PC-3 (cell line): Measurements from ENCODE around the gene SH3RF3. TPM values are rescaled to one million over a fixed set of nuclear protein-coding genes. Genes with fewer than 3 reads are reported as not detected.

Source experiments
- ATAC-seq: fragments of 200-7000 bp; cut with Tn5 transposase; 2 replicates; pipeline ENCODE4 v1.9.1; 2020; ENCODE audit warnings: mild to moderate bottlenecking, moderate library complexity
- BruUV-seq: library from RNA; stranded (reverse); fragments of 400-500 nt; replicated peaks from 2 replicates; lab custom pipeline; 2021; lab: Mats Ljungman, UMichigan
- CTCF ChIA-PET: fragments of 300-600 bp; sonication (Branson Sonifier 250); formaldehyde crosslinking; loops from one replicate; lab custom pipeline; 2022; ENCODE audit warnings: antibody characterized with exemption; lab: Charles Lee
- POLR2A ChIA-PET: fragments of 300-600 bp; sonication (Branson Sonifier 250); formaldehyde crosslinking; loops from one replicate; lab custom pipeline; 2022; ENCODE audit warnings: antibody characterized with exemption; ENCODE audit not compliant: unreplicated experiment; lab: Charles Lee
- DNase-seq: peaks from one replicate; pipeline ENCODE4 v3.0.0-alpha.2; 2015
- H2AFZ ChIP-seq: fragments of 300-600 bp; sonication (generic); 2 replicates; pipeline ENCODE4 v1.6.0; 2016; ENCODE audit warnings: antibody characterized with exemption, low read length
- H3F3A ChIP-seq: fragments of 300-600 bp; sonication (generic); one replicate; pipeline ENCODE4 v1.6.0; 2017; ENCODE audit warnings: antibody characterized with exemption, low read length, control low read depth, mild to moderate bottlenecking; ENCODE audit not compliant: unreplicated experiment
- H3K27ac ChIP-seq: fragments of 300-600 bp; sonication (generic); 2 replicates; pipeline ENCODE4 v1.5.1; 2016; ENCODE audit warnings: mild to moderate bottlenecking, low read length
- H3K27me3 ChIP-seq: fragments of 300-600 bp; sonication (generic); 2 replicates; pipeline ENCODE4 v1.6.1; 2016; ENCODE audit warnings: low read length, mixed read lengths
- H3K36me3 ChIP-seq: fragments of 300-600 bp; sonication (generic); 2 replicates; pipeline ENCODE4 v1.6.1; 2016; ENCODE audit warnings: low read depth, mixed run types, low read length, mixed read lengths
- H3K4me1 ChIP-seq: fragments of 300-600 bp; sonication (generic); 2 replicates; pipeline ENCODE4 v1.5.1; 2016; ENCODE audit warnings: low read length; ENCODE audit not compliant: insufficient read depth
- H3K4me2 ChIP-seq: fragments of 300-600 bp; sonication (generic); 2 replicates; pipeline ENCODE4 v1.6.0; 2016; ENCODE audit warnings: low read length
- H3K4me3 ChIP-seq: fragments of 300-600 bp; sonication (generic); 2 replicates; pipeline ENCODE4 v1.5.1; 2016; ENCODE audit warnings: mild to moderate bottlenecking, low read length, mixed read lengths
- H3K79me2 ChIP-seq: fragments of 300-600 bp; sonication (generic); 2 replicates; pipeline ENCODE4 v1.6.1; 2017; ENCODE audit warnings: low read length, mixed read lengths
- H3K9ac ChIP-seq: fragments of 300-600 bp; sonication (generic); 2 replicates; pipeline ENCODE4 v1.6.0; 2016; ENCODE audit warnings: mild to moderate bottlenecking, low read length
- H3K9me2 ChIP-seq: fragments of 300-600 bp; sonication (generic); replicated peaks from 2 replicates; pipeline ENCODE4 v1.6.1; 2016; ENCODE audit warnings: mixed run types, low read length, mixed read lengths
- H3K9me3 ChIP-seq: fragments of 300-600 bp; sonication (generic); 2 replicates; pipeline ENCODE4 v1.6.1; 2016; ENCODE audit warnings: low read length, mixed read lengths
- H4K20me1 ChIP-seq: fragments of 300-600 bp; sonication (generic); 2 replicates; pipeline ENCODE4 v1.6.1; 2016; ENCODE audit warnings: low read length, mixed read lengths
- EZH2 ChIP-seq: fragments of 300-600 bp; sonication (generic); IDR thresholded peaks from one replicate; pipeline ENCODE4 v1.6.1; 2017; ENCODE audit warnings: antibody characterized with exemption, mild to moderate bottlenecking, low read length; ENCODE audit not compliant: unreplicated experiment
- EZH2phosphoT487 ChIP-seq: fragments of 300-600 bp; sonication (generic); IDR thresholded peaks from 2 replicates; pipeline ENCODE4 v1.6.1; 2018; ENCODE audit warnings: mild to moderate bottlenecking, antibody characterized with exemption, low read length, borderline replicate concordance
- intact Hi-C: fragments of 100-400 bp; cut with micrococcal nuclease; formaldehyde crosslinking; loops from 2 replicates; pipeline ENCODE4 v1.9.0; 2023
- total RNA-seq: library from RNA; depleted of rRNA; stranded (reverse); fragments of >200 nt; gene quantifications from 2 replicates; pipeline ENCODE4 v1.2.3, GENCODE V29; 2014
- TF ChIP-seq, protein P1 (sequence below): fragments of 300-600 bp; sonication (generic); conservative IDR thresholded peaks from 2 replicates; pipeline ENCODE4 v1.5.1; 2017; ENCODE audit warnings: antibody characterized with exemption, low read depth, mild to moderate bottlenecking, low read length

Gene SH3RF3
- total RNA-seq, 1 experiment from 2014 or later, result 11.7 TPM

- no TSS peak for BruUV-seq
- no peak overlapping the region for H2AFZ ChIP-seq
- peaks cover 99% of the 10 kb centered on the region for H3K79me2 ChIP-seq
- TF ChIP-seq, protein P1, sequence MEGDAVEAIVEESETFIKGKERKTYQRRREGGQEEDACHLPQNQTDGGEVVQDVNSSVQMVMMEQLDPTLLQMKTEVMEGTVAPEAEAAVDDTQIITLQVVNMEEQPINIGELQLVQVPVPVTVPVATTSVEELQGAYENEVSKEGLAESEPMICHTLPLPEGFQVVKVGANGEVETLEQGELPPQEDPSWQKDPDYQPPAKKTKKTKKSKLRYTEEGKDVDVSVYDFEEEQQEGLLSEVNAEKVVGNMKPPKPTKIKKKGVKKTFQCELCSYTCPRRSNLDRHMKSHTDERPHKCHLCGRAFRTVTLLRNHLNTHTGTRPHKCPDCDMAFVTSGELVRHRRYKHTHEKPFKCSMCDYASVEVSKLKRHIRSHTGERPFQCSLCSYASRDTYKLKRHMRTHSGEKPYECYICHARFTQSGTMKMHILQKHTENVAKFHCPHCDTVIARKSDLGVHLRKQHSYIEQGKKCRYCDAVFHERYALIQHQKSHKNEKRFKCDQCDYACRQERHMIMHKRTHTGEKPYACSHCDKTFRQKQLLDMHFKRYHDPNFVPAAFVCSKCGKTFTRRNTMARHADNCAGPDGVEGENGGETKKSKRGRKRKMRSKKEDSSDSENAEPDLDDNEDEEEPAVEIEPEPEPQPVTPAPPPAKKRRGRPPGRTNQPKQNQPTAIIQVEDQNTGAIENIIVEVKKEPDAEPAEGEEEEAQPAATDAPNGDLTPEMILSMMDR, result no peak
- no peak for TF ChIP-seq EZH2
- TF ChIP-seq EZH2phosphoT487, result no peak
- DNase-seq (no peak), ATAC-seq (no peak)
- no peaks in the 10 kb centered on the region for H3K36me3 ChIP-seq
- intact Hi-C loops, result loop anchor here (10.0 kb wide), 1 partner anchor 109 kb away; no protein-coding TSS in a partner anchor
- no peak overlapping the region for H3K4me2 ChIP-seq
- H3K4me3 ChIP-seq, result no peak overlapping the region
- no peaks in the 10 kb centered on the region for H3F3A ChIP-seq
- H3K27me3 ChIP-seq, result no peaks in the 10 kb centered on the region
- H3K9me3 ChIP-seq, result no peaks in the 10 kb centered on the region
- H3K4me1 ChIP-seq, result peaks cover 29% of the 10 kb centered on the region
- no peak overlapping the region for H3K27ac ChIP-seq
- POLR2A ChIA-PET, result interaction anchor here (0.5 to 0.6 kb wide), 2 partner anchors 91 to 261 kb away, joined by 3 to 6 read pairs; no protein-coding TSS in a partner anchor
- no peaks in the 10 kb centered on the region for H3K9me2 ChIP-seq
- no peak overlapping the region for H3K9ac ChIP-seq
- peaks cover 50% of the 10 kb centered on the region for H4K20me1 ChIP-seq
- CTCF ChIA-PET, result no interaction called here
Observed at GRCh38 chr2:109135359-109136197, 6.6 kb downstream of the SH3RF3 start.

GRCh38 chr2:109136542-109136941 is 7.5 kb downstream of the SH3RF3 start:
- POLR2A ChIA-PET, result interaction anchor here (0.5 kb wide), 1 partner anchor 90 kb away, joined by 3 read pairs; no protein-coding TSS in a partner anchor
- peak; percentile 57 for ATAC-seq

More at GRCh38 chr2:109136542-109136941, 7.5 kb downstream of the SH3RF3 start:
- TF ChIP-seq, protein P1, result no peak
- TF ChIP-seq EZH2 (no peak), EZH2phosphoT487 (no peak)
- Histone ChIP-seq H3K4me1 (peaks cover 23% of the 10 kb centered on the region; the same call in 1 of the 2 replicates), H4K20me1 (peaks cover 46% of the 10 kb centered on the region), H3F3A (no peaks in the 10 kb centered on the region), H3K36me3 (no peaks in the 10 kb centered on the region), H3K9ac (no peak overlapping the region), H3K27ac (no peak overlapping the region), H2AFZ (no peak overlapping the region), H3K27me3 (no peaks in the 10 kb centered on the region), H3K79me2 (peaks cover 99% of the 10 kb centered on the region), H3K4me2 (no peak overlapping the region; the same call in 1 of the 2 replicates), H3K9me2 (no peaks in the 10 kb centered on the region), H3K9me3 (no peaks in the 10 kb centered on the region), H3K4me3 (no peak overlapping the region)
- BruUV-seq, result no TSS peak
- intact Hi-C loops, result loop anchor here (10.0 kb wide), 1 partner anchor 108 kb away; no protein-coding TSS in a partner anchor
- CTCF ChIA-PET, result no interaction called here
- peak; percentile 18 for DNase-seq
